ENCODE results near the gene TMEM30B. TPM values are rescaled to one million over a fixed set of nuclear protein-coding genes. Genes with fewer than 3 reads are reported as not detected.
"Not testable (repeated sequence)": the region's sequence is repeated elsewhere in the genome, so short reads cannot be mapped to it uniquely, and the experiment has no call there.

The TMEM30B gene, protein sequence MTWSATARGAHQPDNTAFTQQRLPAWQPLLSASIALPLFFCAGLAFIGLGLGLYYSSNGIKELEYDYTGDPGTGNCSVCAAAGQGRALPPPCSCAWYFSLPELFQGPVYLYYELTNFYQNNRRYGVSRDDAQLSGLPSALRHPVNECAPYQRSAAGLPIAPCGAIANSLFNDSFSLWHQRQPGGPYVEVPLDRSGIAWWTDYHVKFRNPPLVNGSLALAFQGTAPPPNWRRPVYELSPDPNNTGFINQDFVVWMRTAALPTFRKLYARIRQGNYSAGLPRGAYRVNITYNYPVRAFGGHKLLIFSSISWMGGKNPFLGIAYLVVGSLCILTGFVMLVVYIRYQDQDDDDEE
- total RNA-seq (2014; rRNA removed; shearing (Covaris generic)) = not detected in 2 replicates

DNA sequence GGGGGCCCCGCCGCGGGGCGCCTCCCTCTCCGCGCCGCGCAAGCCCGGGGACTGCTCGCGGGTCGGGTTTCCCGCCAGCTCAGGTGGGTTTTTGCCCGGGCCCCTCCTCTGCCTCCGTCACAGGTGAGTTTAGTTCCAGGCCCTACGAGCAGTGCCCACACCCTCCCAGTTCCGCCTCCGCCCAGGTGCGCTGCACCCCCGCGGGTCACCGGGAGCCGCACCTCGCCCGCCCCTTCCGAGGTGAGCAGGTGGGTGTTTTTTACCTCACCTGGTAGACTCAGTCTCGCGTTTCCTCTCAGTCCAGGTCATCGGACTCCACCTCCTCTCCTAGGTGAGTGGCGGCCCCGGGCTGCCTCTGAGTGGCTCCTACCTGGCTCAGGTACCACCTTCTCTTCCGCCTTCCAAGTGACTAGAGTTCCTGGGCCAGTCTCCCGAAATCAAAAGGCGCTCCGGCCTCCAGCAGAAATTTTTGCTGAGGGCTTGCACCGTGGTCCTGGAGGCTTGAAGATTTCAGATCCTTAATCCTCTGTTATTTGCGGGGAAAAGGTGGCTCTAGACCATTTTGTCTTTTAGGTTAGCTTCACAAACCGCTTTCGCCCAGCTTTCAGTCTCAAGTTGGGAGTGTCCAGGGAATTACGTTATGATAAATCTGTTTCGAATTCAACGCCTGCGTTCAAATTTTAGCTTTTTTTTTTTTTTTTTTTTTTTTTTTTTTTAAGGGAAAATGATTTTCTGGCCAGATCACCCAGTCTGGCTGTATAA, at the start of gene TMEM30B:
TMEM30B (minus strand) TSS at position 153 of the 762 bp plus-strand sequence. CDS start 191 bp downstream, outside the sequence.
- no peak for DNase-seq (ENCODE audit: low spot score)
- in situ Hi-C loops (cut with HindIII; ENCODE audit: low sequenced_read_pairs) = no loop called here

DNA sequence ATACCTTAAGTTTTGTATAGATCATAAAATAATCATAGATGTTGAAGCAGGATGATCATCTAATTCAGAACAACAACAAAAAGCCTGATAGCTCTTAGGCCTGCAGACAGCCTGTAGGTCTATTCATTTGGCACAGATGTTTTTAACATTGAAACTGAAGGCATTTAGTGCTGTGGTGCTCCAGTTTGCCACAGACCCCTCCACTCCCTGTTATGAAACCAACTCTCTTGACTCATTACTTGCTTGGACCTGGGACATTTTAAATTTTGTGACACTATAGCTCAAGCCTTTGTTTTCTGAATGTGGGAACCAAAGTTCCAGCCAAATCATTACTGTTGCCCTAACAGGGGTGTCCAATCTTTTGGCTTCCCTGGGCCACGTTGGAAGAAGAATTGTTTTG, 49.4 kb upstream of the TMEM30B start:
- DNase-seq (ENCODE audit: low spot score) = no peak
- in situ Hi-C loops (cut with HindIII; ENCODE audit: low sequenced_read_pairs) = no loop called here

DNA sequence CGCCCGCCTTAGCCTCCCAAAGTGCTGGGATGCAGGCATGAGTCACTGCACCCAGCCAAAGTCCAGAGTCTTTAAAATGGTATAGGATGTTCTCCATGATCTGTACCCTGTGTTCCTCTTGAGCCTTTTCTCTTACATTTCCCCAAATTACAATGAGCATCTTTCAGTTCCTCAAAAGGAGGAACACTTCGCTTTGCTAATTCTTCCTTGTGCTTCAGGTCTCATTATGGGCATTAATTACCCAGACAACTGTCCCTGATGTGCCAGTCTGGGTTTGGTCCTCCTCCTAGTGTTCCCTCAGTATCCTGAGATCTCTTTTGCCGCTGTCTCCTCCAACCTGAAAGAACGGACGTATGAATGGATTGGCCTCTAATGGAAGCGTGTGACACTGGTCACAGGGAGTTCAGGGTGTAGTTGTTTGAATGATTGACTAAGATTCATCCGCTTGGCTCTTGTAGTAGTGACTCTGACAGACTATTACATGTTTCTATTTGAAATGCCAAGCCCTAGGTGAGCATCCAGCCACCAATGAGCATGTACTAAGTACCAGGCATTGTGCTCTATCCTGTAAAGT, 48.4 kb upstream of the TMEM30B start:
- in situ Hi-C loops (cut with HindIII; ENCODE audit: low sequenced_read_pairs) = no loop called here
- DNase-seq (ENCODE audit: low spot score) = no peak

DNA sequence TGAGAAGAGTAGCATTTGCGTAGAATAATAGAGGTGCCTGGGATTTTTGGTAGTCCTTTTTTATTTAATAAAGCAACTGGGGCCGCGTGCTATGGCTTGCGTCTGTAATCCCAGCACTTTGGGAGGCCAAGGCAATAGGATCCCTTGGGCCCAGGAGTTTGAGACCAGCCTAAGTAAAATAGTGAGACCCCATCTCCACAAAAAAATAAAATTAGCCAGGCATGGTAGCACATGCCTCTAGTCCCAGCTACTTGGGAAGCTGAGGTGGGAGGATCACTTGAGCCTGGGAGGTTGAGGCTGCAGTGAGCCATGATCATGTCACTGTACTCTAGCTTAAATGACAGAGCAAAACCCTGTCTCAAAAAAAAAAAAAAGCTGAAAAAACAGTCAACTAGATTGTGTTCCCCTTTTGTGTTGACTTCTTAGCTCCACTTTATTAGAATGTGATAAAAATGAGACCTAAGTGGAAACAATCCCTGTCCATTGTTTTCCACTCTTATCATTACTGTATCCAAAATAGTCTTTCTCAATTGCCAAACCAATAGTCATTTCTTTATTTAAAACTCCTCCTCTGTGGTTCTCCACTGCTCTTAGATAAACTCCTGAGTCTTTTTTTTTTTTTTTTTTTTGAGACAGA, 47.6 kb upstream of the TMEM30B start:
- no peak for DNase-seq (ENCODE audit: low spot score)
- in situ Hi-C loops (cut with HindIII; ENCODE audit: low sequenced_read_pairs) = no loop called here

DNA sequence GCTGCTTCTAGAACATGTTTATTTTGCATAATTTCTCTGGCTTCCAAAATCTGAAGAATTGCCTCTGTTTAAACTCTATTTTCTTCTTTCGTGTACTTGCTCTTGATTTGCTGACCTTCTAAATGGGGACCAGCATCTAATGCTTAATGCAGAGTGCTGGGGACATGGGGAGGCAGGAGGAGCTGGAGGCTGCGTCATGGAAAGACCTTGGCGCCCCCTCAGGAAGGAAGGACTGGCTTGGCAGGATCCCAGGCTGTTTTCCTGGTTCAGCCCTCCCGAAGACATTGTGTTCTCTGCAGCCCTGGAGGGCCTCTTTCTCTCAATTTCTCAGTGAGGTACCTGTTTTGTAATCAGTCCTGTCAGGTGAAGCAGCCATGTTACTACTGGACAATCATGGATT, 45.7 kb upstream of the TMEM30B start:
- no peak for DNase-seq (ENCODE audit: low spot score)

DNA sequence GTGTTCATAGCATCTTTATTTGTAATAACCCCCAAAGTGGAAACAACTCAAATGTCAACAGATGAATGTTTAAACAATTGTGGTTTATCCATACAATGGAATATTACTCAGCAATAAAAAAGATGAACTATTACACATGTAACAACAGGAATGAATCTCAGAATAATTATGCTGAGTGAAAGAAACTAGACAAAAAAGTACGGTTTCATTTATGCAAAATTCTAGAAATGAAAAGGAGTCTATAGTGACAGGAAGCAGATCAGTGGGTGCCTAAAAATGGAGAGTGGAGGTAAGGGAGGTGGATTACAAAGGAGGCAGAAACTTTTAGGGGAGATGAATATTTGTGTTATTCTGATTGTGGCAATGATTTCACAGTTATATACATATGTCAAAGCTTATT, 45.0 kb upstream of the TMEM30B start:
- DNase-seq (ENCODE audit: low spot score) = no peak
- in situ Hi-C loops (cut with HindIII; ENCODE audit: low sequenced_read_pairs) = no loop called here

More for the DNA sequence above, 45.7 kb upstream of the TMEM30B start:
- in situ Hi-C loops (cut with HindIII; ENCODE audit: low sequenced_read_pairs) = no loop called here

DNA sequence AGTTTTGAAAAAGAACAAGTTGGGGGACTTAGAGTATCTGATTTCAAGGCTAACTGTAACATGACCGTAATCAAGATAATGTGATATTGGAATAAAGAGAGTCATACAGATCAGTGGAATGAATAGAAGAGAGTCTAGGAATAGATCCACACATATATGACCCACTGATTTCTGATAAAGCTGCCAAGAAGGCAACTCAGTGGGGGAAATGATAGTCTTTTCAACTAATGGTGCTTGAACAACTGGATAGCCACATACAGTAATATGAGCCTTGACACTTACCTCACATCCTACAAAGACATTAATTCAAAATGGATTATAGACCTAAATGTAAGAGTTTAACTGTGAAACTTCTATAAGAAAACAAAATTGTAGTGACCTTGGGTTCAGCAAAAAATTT, 44.0 kb upstream of the TMEM30B start:
- in situ Hi-C loops (cut with HindIII; ENCODE audit: low sequenced_read_pairs) = no loop called here
- no peak for DNase-seq (ENCODE audit: low spot score)

DNA sequence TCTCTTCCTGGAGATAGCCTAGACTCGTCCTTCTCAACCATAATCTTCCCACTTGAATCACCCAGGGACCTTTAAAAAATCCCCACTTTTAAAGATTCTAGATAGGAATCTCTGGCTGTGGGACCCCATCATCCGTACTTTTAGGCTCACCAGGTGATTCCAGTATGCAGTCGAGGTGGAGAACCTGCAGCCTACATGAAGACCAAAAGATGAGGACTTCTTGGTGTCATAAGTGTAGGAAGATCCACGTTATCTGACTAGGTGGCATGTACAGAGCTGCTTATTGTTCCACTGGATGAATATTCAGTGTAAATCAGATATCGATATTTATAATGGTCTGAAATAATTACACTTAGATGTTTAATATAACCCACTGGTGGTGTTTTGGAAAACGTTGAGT, 42.8 kb upstream of the TMEM30B start:
- in situ Hi-C loops (cut with HindIII; ENCODE audit: low sequenced_read_pairs) = no loop called here
- DNase-seq (ENCODE audit: low spot score) = no peak

DNA sequence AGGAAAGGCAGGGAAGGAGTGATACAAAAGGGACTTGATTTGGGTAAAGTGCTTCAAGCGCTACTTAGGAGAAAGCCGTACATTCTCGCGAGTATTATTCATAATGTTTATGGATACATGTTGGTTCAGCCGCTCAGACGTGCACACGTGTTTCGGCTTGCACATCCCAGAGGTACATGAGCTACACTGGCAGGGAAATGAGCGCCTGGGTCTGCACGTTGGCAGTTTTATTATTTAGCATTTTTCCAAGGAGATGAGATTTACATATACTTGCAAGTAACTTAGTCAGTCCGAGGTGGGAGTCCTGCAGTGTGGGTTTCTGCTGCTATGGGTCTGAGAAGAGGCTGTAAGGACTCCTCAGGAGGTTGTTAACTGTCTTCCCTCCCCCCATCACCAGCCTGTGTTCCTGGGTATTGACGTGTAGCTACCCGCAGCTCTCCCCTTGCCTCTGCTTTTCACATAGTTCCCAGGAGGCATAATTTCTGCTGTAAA, 41.7 kb upstream of the TMEM30B start:
- DNase-seq (ENCODE audit: low spot score) = no peak
- in situ Hi-C loops (cut with HindIII; ENCODE audit: low sequenced_read_pairs) = no loop called here

DNA sequence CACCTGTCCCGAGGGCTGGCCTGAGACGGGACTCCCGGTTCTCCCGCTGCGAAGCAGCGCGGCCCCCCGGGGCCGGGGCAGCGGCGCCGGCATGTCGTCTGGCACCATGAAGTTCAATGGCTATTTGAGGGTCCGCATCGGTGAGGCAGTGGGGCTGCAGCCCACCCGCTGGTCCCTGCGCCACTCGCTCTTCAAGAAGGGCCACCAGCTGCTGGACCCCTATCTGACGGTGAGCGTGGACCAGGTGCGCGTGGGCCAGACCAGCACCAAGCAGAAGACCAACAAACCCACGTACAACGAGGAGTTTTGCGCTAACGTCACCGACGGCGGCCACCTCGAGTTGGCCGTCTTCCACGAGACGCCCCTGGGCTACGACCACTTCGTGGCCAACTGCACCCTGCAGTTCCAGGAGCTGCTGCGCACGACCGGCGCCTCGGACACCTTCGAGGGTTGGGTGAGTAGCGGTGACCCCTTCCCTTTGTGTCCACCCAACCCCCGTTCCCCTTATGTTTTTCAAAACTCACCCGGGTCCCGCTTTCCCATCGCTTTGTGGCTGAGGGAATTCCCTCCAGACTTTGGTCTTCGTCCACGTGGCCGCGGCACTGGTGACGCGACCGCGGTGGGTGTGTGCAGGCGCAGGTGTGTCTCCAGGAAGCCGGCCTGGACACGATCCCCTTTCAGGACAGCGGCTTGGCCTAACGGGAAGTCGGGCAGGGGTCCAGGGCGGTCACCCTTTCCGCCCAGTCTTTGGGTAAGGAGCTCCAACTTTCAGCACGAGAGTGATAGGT, 41.1 kb upstream of the TMEM30B start:
- in situ Hi-C loops (cut with HindIII; ENCODE audit: low sequenced_read_pairs) = no loop called here

DNA sequence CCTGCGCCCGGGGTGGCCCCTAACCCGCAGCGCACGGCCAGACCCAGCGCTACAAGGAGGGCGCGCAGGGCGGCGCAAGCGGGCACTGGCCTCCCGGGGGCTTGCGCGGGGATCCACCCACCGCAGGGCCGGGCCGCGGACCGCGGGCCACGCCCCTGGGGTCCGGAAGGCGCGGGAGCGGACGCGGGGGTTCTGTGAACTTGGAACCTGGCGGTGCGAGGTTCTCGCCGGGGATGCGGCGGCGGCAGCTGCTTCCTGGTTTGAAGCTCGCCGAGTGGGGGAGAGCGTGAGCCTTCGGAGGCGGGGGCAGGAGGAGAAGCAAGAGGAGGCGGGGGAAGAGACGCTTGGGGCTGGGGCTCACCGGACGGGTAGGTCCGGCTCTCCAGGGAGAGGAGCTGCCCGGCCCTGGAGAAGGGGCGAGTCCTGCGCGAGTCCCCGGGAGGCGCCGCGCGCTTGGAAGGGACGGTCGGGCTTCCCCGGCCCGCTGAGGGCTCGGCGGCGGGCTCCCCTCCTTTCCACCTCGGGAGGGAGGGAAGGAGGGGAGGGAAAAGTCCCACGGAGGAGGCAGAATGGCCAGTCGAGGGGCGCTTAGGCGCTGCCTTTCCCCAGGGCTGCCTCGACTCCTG, 40.4 kb upstream of the TMEM30B start, which contains the start of gene PRKCH:
PRKCH (plus strand) TSS at position 195 of the 626 bp plus-strand sequence. CDS start 523 bp downstream, outside the sequence.
- no peak for DNase-seq (ENCODE audit: low spot score)
- in situ Hi-C loops (cut with HindIII; ENCODE audit: low sequenced_read_pairs) = no loop called here

More for the DNA sequence above, 41.1 kb upstream of the TMEM30B start:
- DNase-seq (ENCODE audit: low spot score) = no peak

DNA sequence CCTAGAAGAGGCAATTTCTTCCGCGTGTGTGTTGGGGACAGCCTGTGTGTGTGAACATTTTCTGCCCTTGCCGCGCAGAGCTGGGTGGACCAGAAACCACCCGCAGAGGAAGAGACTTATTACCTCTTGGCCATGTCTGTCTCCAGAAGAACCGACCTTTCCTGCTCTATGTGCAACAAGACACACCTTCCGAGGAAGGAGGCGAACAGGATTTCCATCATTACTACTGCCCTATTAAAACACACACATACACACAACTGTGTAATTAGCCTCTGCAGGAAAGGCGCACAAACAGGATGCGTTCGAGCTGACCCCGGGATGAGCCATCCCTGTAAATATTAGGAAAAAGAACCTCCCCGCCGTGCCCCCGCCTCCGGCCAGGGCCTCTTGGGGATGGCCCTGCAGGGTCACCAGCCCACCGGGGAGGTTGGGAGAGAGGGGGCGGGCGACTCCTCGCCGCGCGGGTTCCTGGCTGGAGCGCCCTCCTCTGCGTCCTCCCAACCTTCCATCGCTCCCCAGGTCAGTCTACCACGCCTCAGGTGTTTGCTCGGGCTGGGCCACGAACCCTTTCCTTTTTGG, 39.8 kb upstream of the TMEM30B start:
- no peak for DNase-seq (ENCODE audit: low spot score)
- in situ Hi-C loops (cut with HindIII; ENCODE audit: low sequenced_read_pairs) = no loop called here

DNA sequence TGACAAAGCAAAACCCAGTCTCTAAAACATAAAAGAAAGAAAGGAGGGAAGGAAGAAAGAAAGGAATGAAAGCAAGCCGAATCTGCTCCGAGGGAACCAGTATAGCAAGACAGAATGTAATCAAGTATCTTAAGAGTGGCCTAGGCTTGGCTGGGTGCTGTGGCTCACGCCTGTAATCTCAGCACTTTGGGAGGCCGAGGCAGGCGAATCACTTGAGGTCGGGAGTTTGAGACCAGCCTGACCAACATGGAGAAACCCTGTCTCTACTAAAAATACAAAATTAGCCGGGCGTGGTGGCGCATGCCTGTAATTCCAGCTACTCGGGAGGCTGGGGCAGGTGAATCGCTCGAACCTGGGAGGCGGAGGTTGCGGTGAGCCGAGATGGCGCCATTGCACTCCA, 39.0 kb upstream of the TMEM30B start:
- in situ Hi-C loops (cut with HindIII; ENCODE audit: low sequenced_read_pairs); DNase-seq (ENCODE audit: low spot score): not testable (repeated sequence)

DNA sequence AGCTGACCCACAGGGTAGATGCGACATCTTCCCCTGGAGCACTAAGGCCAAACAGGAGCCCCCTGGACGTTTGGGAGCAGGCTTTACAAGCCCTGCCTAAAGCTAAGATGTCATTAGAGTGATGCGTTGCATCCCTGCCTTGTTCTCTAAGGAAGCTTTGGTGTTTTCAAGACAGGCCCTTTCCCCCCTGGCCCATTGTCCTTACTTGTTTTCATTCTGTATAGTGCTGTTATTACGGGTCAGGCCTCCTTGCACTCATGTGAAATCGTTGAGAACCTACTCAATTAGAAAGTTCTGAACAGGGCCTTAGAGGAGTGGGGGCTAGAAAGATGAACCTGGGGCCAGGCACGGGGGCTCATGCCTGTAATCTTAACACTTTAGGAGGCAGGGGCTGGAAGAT, 38.6 kb upstream of the TMEM30B start:
- DNase-seq (ENCODE audit: low spot score) = no peak
- in situ Hi-C loops (cut with HindIII; ENCODE audit: low sequenced_read_pairs) = no loop called here

DNA sequence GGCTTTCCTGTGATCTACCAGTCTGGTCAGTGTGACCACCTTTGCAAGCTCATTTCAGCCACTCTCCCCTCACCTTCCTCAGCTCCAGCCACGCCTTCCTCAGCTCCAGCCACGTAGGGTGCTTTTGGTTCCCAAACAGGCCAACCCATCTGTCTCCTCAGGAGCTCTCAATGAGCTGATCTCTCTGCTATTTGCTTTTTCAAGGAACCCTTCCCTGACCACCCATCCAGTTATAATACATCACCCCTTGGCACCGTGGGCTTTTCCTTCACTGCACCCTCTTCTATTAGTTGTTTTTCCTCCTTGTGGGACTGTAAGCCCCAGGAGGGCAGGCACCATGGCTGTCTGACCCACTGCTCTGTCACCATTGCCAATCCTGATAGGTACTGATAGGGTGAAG, 37.9 kb upstream of the TMEM30B start:
- in situ Hi-C loops (cut with HindIII; ENCODE audit: low sequenced_read_pairs) = no loop called here

DNA sequence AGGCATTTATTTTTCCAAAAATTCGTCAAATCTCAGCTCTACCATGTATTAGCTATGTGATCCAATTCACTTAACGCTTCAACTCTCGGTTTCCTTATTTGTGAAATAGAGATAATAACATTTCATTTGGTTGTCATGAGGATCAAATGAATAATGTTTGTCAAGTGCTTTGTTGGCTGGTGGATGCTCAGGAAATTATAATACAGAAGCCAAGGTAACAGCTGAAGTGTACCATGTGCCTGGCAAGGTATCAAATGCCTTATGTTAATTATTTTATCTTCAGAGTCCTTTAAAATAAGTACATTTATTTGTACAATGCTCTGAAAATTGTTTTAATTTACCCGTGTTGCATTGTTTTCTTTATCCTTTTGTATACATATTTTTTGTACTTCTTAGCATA, 34.2 kb upstream of the TMEM30B start:
- DNase-seq (ENCODE audit: low spot score) = no peak
- in situ Hi-C loops (cut with HindIII; ENCODE audit: low sequenced_read_pairs) = no loop called here

More for the DNA sequence above, 37.9 kb upstream of the TMEM30B start:
- DNase-seq (ENCODE audit: low spot score) = no peak

DNA sequence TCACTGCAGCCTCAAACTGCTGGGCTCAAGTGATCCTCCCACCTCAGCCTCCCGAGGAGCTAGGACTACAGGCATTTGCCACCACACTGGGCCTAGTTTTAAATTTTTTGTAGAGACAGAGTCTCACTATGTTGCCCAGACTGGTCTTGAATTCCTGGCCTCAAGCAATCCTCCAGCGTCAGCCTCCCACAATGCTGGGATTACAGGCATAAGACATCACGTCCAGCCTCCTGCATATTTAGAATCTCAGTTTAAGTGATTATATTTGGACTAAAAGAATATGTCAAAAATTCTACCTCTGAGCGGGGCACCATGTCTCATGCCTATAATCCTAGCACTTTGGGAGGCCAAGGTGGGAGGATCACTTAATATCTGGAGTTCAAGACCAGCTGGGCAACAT, 27.6 kb upstream of the TMEM30B start:
- in situ Hi-C loops (cut with HindIII; ENCODE audit: low sequenced_read_pairs); DNase-seq (ENCODE audit: low spot score): not testable (repeated sequence)

DNA sequence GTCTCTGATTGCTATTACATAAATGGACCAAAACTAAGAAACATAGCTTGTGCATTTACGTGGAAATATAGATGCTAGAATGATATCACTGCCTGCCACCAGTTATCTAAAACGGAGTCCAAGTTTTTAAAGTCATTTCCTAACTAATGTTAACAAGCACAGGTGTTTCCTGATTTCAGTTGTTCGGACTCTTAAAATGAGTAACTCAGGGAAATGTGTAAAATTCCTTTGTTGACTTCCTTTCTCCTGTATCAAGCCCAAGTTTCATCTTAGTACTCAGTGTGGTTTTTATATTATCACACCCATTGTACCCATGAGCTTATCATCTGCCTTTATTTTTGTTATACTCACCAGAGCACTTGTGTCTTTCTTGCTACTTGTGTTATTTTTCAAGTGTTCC, 27.1 kb upstream of the TMEM30B start:
- no peak for DNase-seq (ENCODE audit: low spot score)
- in situ Hi-C loops (cut with HindIII; ENCODE audit: low sequenced_read_pairs) = no loop called here
